NCI-H1436 treated with DMSO at 0.1 percent for 48 hours (cell line): ENCODE measurements around the gene SLC9A9.
"Not testable (repeated sequence)": the region's sequence is repeated elsewhere in the genome, so short reads cannot be mapped to it uniquely, and the experiment has no call there.

Experiments used
- DNase-seq: peaks from one replicate; lab custom pipeline; 2025; lab: John Stamatoyannopoulos, UW

SLC9A9 gene

GRCh38 chr3:143551761-143552160 is 296.5 kb downstream of the SLC9A9 start:
- DNase-seq = no peak

- no peak for DNase-seq
Measured at GRCh38 chr3:143548861-143549497, 299.3 kb downstream of the SLC9A9 start.

GRCh38 chr3:143548393-143548792 is 299.9 kb downstream of the SLC9A9 start:
- no peak for DNase-seq

GRCh38 chr3:143538577-143538981 is 309.7 kb downstream of the SLC9A9 start:
- no peak for DNase-seq

GRCh38 chr3:143538061-143538460 is 310.2 kb downstream of the SLC9A9 start:
- no peak for DNase-seq

- DNase-seq = no peak
Measured at GRCh38 chr3:143536817-143537535, 311.3 kb downstream of the SLC9A9 start.

- DNase-seq = no peak
Measured at GRCh38 chr3:143535994-143536784, 312.1 kb downstream of the SLC9A9 start.

- no peak for DNase-seq
Measured at GRCh38 chr3:143533391-143533790, 314.9 kb downstream of the SLC9A9 start.

GRCh38 chr3:143532091-143532490 is 316.2 kb downstream of the SLC9A9 start:
- DNase-seq = no peak

GRCh38 chr3:143531101-143531500 is 317.2 kb downstream of the SLC9A9 start:
- DNase-seq = no peak

- DNase-seq = no peak
Measured at GRCh38 chr3:143529798-143530197, 318.5 kb downstream of the SLC9A9 start.

GRCh38 chr3:143529018-143529478 is 319.2 kb downstream of the SLC9A9 start:
- peak; percentile 12 for DNase-seq

GRCh38 chr3:143526011-143526545 is 322.2 kb downstream of the SLC9A9 start:
- no peak for DNase-seq

- no peak for DNase-seq
Measured at GRCh38 chr3:143525408-143525807, 322.9 kb downstream of the SLC9A9 start.

GRCh38 chr3:143521803-143522202 is 326.5 kb downstream of the SLC9A9 start:
- no peak for DNase-seq

GRCh38 chr3:143517131-143517530 is 331.1 kb downstream of the SLC9A9 start:
- DNase-seq = not testable (repeated sequence)

- DNase-seq = no peak
Measured at GRCh38 chr3:143514874-143515273, 333.4 kb downstream of the SLC9A9 start.

- no peak for DNase-seq
Measured at GRCh38 chr3:143514109-143514508, 334.2 kb downstream of the SLC9A9 start.

- no peak for DNase-seq
Measured at GRCh38 chr3:143511174-143511879, 336.9 kb downstream of the SLC9A9 start.

- DNase-seq = no peak
Measured at GRCh38 chr3:143510601-143511000, 337.7 kb downstream of the SLC9A9 start.

GRCh38 chr3:143507735-143508580 is 340.3 kb downstream of the SLC9A9 start:
- DNase-seq = no peak
